Measurements from ENCODE around the gene CAMTA1. TPM values are rescaled to one million over a fixed set of nuclear protein-coding genes. Genes with fewer than 3 reads are reported as not detected.

CAMTA1 gene
- total and polyA plus RNA-seq, 4 donors = 78.7 to 438 (median 173) TPM

DNA sequence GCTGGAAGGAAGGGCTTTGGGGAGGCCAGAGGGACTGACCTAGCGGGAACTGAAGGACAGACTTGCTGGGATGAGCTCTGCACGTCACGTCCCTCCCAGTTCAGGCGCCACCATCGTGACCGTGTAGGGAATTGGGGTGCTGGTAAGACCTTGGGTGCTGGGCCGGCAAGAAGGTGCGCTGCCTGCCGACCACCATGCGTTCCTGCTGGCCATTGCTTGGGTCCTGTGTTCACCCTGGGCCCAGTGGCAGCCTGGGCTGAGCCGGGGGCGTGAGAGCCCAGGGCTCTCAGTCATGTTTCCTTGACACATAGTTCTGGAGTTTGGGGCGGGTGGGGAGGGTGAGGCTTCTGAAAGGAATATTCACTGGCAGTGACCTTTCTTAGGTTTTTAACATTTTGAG is 176.0 kb downstream of the CAMTA1 start:
- intact Hi-C loops (cut with DNase I) = no loop called here
- H3K4me1 ChIP-seq (ENCODE audit: control insufficient read depth in 1 of 2, insufficient read depth in 2 of 2, low read length in 2 of 2) = no peaks in the 10 kb centered on the region
- ATAC-seq (ENCODE audit: low FRiP score) = no peak
- no peaks in the 10 kb centered on the region for H3K36me3 ChIP-seq (ENCODE audit: control insufficient read depth in 1 of 2, insufficient read depth in 2 of 2, low read length in 1 of 2)
- WGBS, 2 donors = 91 to 96% methylated on average over 13 of the region's 13 CpGs
- no peak for DNase-seq
- H3K27me3 ChIP-seq (ENCODE audit: control insufficient read depth in 1 of 2, insufficient read depth in 2 of 2, low read length in 1 of 2) = no peaks in the 10 kb centered on the region
- H3K27ac ChIP-seq (ENCODE audit: low read depth in 1 of 2, low read length in 2 of 2) = no peak overlapping the region
- H3K9me3 ChIP-seq (ENCODE audit: control insufficient read depth, low read length) = no peaks in the 10 kb centered on the region
- no peak overlapping the region for H3K4me3 ChIP-seq (ENCODE audit: low read length in 2 of 2)

GRCh38 chr1:6961905-6962477 is 176.7 kb downstream of the CAMTA1 start:
- ATAC-seq (ENCODE audit: low FRiP score) (peak; percentile 11), DNase-seq (peak in 1 of 2 donors; percentile 78)
- Histone ChIP-seq H3K4me3 (ENCODE audit: low read length in 2 of 2) (no peak overlapping the region), H3K36me3 (ENCODE audit: control insufficient read depth in 1 of 2, insufficient read depth in 2 of 2, low read length in 1 of 2) (no peaks in the 10 kb centered on the region), H3K27me3 (ENCODE audit: control insufficient read depth in 1 of 2, insufficient read depth in 2 of 2, low read length in 1 of 2) (no peaks in the 10 kb centered on the region), H3K27ac (ENCODE audit: low read depth in 1 of 2, low read length in 2 of 2) (no peak overlapping the region), H3K4me1 (ENCODE audit: control insufficient read depth in 1 of 2, insufficient read depth in 2 of 2, low read length in 2 of 2) (no peaks in the 10 kb centered on the region), H3K9me3 (ENCODE audit: control insufficient read depth, low read length) (no peaks in the 10 kb centered on the region)
- intact Hi-C loops (cut with DNase I) = no loop called here
- WGBS, 2 donors = 29 to 30% methylated on average over 26 to 31 of the region's 31 CpGs

- Histone ChIP-seq H3K36me3 (ENCODE audit: control insufficient read depth in 1 of 2, insufficient read depth in 2 of 2, low read length in 1 of 2) (no peaks in the 10 kb centered on the region), H3K4me3 (ENCODE audit: low read length in 2 of 2) (no peak overlapping the region), H3K27ac (ENCODE audit: low read depth in 1 of 2, low read length in 2 of 2) (no peak overlapping the region), H3K27me3 (ENCODE audit: control insufficient read depth in 1 of 2, insufficient read depth in 2 of 2, low read length in 1 of 2) (no peaks in the 10 kb centered on the region), H3K9me3 (ENCODE audit: control insufficient read depth, low read length) (no peaks in the 10 kb centered on the region), H3K4me1 (ENCODE audit: control insufficient read depth in 1 of 2, insufficient read depth in 2 of 2, low read length in 2 of 2) (no peaks in the 10 kb centered on the region)
- intact Hi-C loops (cut with DNase I) = no loop called here
- WGBS, 2 donors = 3 to 5% methylated on average over 13 to 14 of the region's 14 CpGs
- DNase-seq (peak in 1 of 2 donors; percentile 70), ATAC-seq (ENCODE audit: low FRiP score) (peak; percentile 47)
These were observed 177.3 kb downstream of the CAMTA1 start for GRCh38 chr1:6962478-6962995.

DNA sequence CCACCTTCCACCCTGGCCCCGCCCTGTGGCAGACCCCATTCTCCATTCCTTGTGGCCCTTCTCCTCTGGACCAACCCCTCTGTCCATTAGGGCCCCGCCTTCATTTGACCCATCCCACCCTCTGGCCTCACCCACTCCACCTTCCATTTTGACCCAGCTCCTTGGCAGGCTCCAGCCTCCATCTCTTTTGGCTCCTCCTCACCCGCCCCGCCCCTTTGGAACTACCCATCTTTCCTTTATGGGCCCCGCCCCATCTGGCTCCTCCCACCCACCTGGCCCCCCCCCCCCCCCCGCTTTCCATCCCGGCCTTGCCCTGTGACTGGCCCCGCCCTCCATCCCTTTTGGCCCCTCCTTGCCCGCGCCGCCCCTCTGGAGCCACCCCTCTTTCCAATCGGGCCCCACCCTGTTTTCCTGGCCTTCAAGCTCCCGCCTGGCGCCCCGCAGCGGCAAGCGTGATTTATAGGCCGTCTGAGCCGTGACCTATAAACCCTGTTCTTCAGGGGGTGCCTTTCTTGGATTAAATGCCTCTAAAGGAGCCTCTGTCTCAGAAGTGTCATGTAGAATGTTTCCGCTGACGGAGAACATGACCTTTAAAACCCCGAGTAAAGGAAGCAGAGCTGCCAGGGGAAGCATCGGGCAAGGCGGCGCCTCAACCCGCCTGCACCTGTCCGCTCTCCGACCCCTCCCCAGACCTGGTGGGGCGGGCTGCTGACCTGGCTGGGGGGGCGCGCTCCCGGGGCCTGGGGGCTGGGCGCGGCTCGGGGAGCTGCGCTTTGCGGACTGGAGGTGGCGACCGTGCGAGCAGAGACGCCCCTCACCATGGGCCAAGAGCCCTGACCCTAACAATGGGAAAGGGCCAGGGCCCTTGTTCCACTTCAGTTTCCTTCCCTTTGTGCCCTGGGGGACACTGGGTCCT is 178.0 kb downstream of the CAMTA1 start:
- no peaks in the 10 kb centered on the region for H3K27me3 ChIP-seq (ENCODE audit: control insufficient read depth in 1 of 2, insufficient read depth in 2 of 2, low read length in 1 of 2)
- H3K4me3 ChIP-seq (ENCODE audit: low read length in 2 of 2) = no peak overlapping the region
- peak; percentile 68 to 89 for DNase-seq

DNA sequence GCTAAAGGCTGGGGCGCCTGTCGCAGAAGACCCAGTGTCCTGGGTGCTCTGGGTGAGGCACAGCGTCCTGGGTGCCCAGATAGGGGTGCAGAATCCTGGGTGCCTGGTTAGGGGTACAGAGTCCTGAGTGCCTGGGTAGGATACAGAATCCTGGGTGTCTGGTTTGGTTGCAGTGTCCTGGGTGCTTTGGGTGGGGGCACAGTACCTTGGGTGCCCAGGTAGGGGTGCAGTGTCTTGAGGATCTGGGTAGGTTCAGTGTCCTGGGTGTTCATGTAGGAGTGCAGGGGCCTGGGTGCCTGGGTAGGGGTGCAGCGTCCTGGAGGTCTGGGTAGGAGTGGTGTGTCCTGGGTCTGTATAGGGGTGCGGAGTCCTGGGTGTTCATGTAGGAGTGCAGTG is 178.7 kb downstream of the CAMTA1 start:
- no peaks in the 10 kb centered on the region for H3K4me1 ChIP-seq (ENCODE audit: control insufficient read depth in 1 of 2, insufficient read depth in 2 of 2, low read length in 2 of 2)
- DNase-seq (no peak), ATAC-seq (ENCODE audit: low FRiP score) (no peak)
- no peaks in the 10 kb centered on the region for H3K27me3 ChIP-seq (ENCODE audit: control insufficient read depth in 1 of 2, insufficient read depth in 2 of 2, low read length in 1 of 2)
- intact Hi-C loops (cut with DNase I) = no loop called here
- H3K36me3 ChIP-seq (ENCODE audit: control insufficient read depth in 1 of 2, insufficient read depth in 2 of 2, low read length in 1 of 2) = no peaks in the 10 kb centered on the region
- no peak overlapping the region for H3K4me3 ChIP-seq (ENCODE audit: low read length in 2 of 2)
- WGBS, 2 donors = 93 to 96% methylated on average over 5 of the region's 5 CpGs
- H3K27ac ChIP-seq (ENCODE audit: low read depth in 1 of 2, low read length in 2 of 2) = no peak overlapping the region
- H3K9me3 ChIP-seq (ENCODE audit: control insufficient read depth, low read length) = no peaks in the 10 kb centered on the region

More for the DNA sequence above, 178.0 kb downstream of the CAMTA1 start:
- H3K9me3 ChIP-seq (ENCODE audit: control insufficient read depth, low read length) = no peaks in the 10 kb centered on the region
- no peak overlapping the region for H3K27ac ChIP-seq (ENCODE audit: low read depth in 1 of 2, low read length in 2 of 2)
- 27 to 33% methylated on average over 36 to 41 of the region's 41 CpGs for WGBS, 2 donors
- H3K4me1 ChIP-seq (ENCODE audit: control insufficient read depth in 1 of 2, insufficient read depth in 2 of 2, low read length in 2 of 2) = no peaks in the 10 kb centered on the region
- intact Hi-C loops (cut with DNase I) = no loop called here
- no peaks in the 10 kb centered on the region for H3K36me3 ChIP-seq (ENCODE audit: control insufficient read depth in 1 of 2, insufficient read depth in 2 of 2, low read length in 1 of 2)
- peak; percentile 40 for ATAC-seq (ENCODE audit: low FRiP score)

DNA sequence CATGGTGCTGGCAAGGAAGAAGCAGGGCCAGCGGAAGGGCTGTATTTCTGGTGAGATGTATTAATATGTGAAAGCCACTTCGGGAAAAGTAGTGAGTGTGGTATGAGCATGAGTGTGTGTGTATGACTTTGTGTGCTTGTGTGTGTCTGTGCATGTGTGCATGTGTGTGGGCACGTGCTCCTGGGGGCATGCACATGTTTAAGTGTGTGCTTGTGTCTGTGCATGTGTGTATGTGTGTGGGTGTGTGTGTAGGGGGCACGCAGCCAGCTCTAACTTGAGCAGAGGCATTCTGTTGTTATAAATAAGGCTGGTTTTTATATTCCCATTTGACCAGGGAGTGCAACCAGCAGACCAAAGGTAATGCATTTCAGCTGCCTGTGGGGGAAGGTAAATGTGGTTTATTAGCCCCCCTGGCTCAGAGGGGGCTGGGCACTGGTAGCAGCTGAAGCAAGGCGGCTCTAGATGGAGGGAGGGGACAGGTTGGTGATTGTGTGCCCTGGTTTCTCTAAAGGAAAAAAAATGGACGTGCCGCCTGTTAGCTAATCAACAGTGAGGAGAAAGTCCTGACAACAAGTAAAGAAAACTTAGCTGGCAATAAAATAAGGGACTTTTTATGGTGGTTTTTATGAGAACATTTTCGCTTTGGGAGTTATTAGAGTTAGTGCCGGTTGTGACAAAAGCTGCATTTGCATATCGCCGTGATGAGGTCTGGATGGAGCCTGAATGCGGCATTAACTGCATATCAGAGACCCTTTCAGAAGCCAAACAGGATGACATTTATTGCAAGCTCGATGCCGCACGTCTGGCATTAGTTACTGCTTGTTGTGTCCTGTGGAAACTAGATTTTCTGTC is 180.1 kb downstream of the CAMTA1 start:
- intact Hi-C loops (cut with DNase I) = no loop called here
- 58 to 61% methylated on average over 15 of the region's 15 CpGs for WGBS, 2 donors
- no peaks in the 10 kb centered on the region for H3K36me3 ChIP-seq (ENCODE audit: control insufficient read depth in 1 of 2, insufficient read depth in 2 of 2, low read length in 1 of 2)
- ATAC-seq (ENCODE audit: low FRiP score) (no peak), DNase-seq (no peak)
- H3K27ac ChIP-seq (ENCODE audit: low read depth in 1 of 2, low read length in 2 of 2) = no peak overlapping the region
- no peaks in the 10 kb centered on the region for H3K9me3 ChIP-seq (ENCODE audit: control insufficient read depth, low read length)
- H3K4me1 ChIP-seq (ENCODE audit: control insufficient read depth in 1 of 2, insufficient read depth in 2 of 2, low read length in 2 of 2) = no peaks in the 10 kb centered on the region
- no peak overlapping the region for H3K4me3 ChIP-seq (ENCODE audit: low read length in 2 of 2)
- H3K27me3 ChIP-seq (ENCODE audit: control insufficient read depth in 1 of 2, insufficient read depth in 2 of 2, low read length in 1 of 2) = no peaks in the 10 kb centered on the region

GRCh38 chr1:6965935-6966241 is 180.6 kb downstream of the CAMTA1 start:
- 77 to 82% methylated on average over 7 of the region's 7 CpGs for WGBS, 2 donors
- no peaks in the 10 kb centered on the region for H3K27me3 ChIP-seq (ENCODE audit: control insufficient read depth in 1 of 2, insufficient read depth in 2 of 2, low read length in 1 of 2)
- intact Hi-C loops (cut with DNase I) = no loop called here
- no peaks in the 10 kb centered on the region for H3K36me3 ChIP-seq (ENCODE audit: control insufficient read depth in 1 of 2, insufficient read depth in 2 of 2, low read length in 1 of 2)
- H3K4me1 ChIP-seq (ENCODE audit: control insufficient read depth in 1 of 2, insufficient read depth in 2 of 2, low read length in 2 of 2) = no peaks in the 10 kb centered on the region
- ATAC-seq (ENCODE audit: low FRiP score) (no peak), DNase-seq (no peak)
- H3K27ac ChIP-seq (ENCODE audit: low read depth in 1 of 2, low read length in 2 of 2) = no peak overlapping the region
- no peak overlapping the region for H3K4me3 ChIP-seq (ENCODE audit: low read length in 2 of 2)
- H3K9me3 ChIP-seq (ENCODE audit: control insufficient read depth, low read length) = no peaks in the 10 kb centered on the region

DNA sequence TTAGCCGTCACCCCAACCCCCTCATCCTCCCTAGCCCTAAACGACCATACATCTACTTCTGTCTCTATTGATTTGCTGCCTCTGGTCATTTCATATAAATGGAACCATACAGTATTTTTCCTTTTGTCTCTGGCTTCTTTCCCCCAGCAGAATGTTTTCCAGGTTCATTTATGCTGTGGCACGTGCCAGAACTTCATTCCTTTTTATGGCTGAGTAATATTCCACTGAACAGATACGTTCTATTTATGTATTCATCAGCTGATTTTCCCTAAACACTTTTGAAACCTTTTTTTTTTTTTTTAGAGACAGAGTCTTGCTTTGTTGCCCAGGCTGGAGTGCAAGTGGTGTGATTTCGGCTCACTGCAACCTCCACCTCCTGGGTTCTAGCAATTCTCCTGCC is 181.1 kb downstream of the CAMTA1 start:
- Histone ChIP-seq H3K27me3 (ENCODE audit: control insufficient read depth in 1 of 2, insufficient read depth in 2 of 2, low read length in 1 of 2) (no peaks in the 10 kb centered on the region), H3K4me1 (ENCODE audit: control insufficient read depth in 1 of 2, insufficient read depth in 2 of 2, low read length in 2 of 2) (no peaks in the 10 kb centered on the region), H3K36me3 (ENCODE audit: control insufficient read depth in 1 of 2, insufficient read depth in 2 of 2, low read length in 1 of 2) (no peaks in the 10 kb centered on the region), H3K4me3 (ENCODE audit: low read length in 2 of 2) (no peak overlapping the region), H3K9me3 (ENCODE audit: control insufficient read depth, low read length) (no peaks in the 10 kb centered on the region), H3K27ac (ENCODE audit: low read depth in 1 of 2, low read length in 2 of 2) (no peak overlapping the region)
- intact Hi-C loops (cut with DNase I) = no loop called here
- no peak for ATAC-seq (ENCODE audit: low FRiP score)
- 89 to 91% methylated on average over 5 of the region's 5 CpGs for WGBS, 2 donors
- no peak for DNase-seq
